GM21786 (cell line): ENCODE results near the gene CXCL3.
"Not testable (repeated sequence)": the region's sequence is repeated elsewhere in the genome, so short reads cannot be mapped to it uniquely, and the experiment has no call there.

Source experiments
- ATAC-seq: cut with Tn5 transposase; IDR thresholded peaks from one replicate; pipeline ENCODE4 v1.9.1; 2021; ENCODE audit not compliant: unreplicated experiment

The CXCL3 gene

DNA sequence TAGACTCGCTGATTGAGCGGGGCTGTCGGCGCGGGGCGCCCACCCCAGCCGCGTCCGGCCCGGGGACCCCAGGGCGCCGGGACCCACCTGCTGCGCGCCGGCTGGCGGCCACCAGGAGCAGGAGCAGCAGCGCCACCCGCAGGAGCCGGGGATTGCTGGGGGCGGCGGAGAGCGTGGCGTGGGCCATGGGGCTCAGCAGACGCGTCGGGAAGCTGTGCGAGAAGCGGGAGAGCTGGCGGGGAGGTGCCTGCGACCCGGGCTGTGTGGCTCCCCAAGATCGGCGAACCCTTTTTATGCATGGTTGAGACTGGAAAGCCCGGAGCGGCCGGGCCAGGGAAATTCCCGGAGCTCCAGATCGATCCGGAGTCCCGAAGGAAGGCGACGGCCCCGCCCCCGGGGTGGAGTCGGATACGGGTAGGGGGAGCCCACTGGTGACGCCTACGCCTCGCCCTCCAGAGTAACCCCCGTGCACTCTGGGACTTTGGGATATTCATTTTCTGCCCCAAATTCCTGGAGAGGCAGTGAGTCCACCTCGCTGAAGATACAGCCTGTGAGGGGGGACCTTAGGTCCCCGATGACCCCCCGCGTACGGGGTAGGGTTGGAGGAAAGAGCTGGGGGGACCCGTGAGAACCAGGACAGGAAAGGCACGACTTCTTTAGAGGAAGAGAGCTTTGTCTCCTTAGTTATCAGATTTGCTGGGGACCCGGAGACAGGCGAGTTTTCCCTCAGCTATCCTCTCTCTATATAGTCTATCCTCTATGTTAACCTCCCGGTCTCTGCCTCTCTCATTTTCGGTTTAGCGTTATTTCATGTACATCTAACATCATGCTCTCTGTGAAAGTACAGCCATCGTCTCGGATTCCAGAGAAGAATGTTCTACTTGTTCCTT, at the start of gene CXCL3:
Gene CXCL3 (minus strand): TSS at position 265 of the 890 bp plus-strand sequence. CDS start 78 bp downstream, at position 187.
- ATAC-seq = peak; percentile 53

- ATAC-seq = no peak
Measured at GRCh38 chr4:74087481-74087880, 49.0 kb upstream of the CXCL3 start.

- no peak for ATAC-seq
Measured at GRCh38 chr4:74085669-74086068, 47.2 kb upstream of the CXCL3 start.

GRCh38 chr4:74084984-74085383, 46.5 kb upstream of the CXCL3 start:
- no peak for ATAC-seq

GRCh38 chr4:74083546-74083945, 45.1 kb upstream of the CXCL3 start:
- no peak for ATAC-seq

DNA sequence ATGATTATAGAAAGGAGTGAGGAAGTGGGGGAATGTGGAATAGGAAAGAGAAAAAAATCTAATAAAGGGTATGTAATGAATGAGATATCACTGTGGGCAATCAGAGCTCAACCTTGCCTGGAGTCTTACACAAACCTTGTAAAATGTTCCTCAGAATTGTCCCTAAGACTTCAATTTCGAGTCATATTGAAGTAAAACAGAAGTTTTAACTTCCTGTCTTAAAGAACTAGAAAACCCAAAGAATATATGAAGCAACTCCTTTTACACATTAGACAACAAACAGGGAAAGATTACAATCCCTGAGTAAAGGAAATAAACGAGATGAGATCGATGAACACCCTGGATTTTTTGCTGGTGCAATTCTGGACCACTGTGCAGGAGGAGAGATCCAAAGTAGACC, 42.5 kb upstream of the CXCL3 start:
- ATAC-seq = no peak

DNA sequence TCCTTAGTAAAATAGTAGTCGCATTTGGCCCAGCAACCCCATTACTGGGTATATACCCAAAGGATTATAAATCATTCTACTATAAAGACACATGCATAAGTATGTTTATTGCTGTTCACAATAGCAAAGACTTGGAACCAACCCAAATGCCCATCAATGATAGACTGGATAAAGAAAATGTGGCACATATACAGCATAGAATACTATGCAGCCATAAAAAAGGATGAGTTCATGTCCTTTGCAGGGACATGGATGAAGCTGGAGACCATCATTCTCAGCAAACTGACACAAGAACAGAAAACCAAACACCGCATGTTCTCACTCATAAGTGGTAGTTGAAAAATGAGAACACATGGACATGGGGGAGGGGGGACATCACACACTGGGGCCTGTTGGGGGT, 41.9 kb upstream of the CXCL3 start:
- ATAC-seq = not testable (repeated sequence)

DNA sequence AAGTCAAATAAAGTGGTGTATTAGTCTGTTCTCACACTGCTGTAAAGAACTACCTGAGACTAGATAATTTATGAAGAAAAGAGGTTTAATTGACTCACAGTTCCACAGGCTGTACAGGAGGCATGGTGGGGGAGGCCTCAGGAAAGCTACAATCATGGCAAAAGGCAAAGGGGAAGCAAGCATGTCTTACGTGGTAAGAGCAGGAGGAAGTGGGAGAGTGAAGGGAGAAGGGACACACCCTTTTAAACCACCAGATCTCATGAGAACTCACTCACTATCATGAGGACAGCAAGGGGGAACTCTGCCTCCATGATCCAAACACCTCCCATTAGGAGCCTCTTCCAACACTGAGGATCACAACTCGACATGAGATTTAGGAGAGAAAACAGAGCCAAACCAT, 40.5 kb upstream of the CXCL3 start:
- not testable (repeated sequence) for ATAC-seq

DNA sequence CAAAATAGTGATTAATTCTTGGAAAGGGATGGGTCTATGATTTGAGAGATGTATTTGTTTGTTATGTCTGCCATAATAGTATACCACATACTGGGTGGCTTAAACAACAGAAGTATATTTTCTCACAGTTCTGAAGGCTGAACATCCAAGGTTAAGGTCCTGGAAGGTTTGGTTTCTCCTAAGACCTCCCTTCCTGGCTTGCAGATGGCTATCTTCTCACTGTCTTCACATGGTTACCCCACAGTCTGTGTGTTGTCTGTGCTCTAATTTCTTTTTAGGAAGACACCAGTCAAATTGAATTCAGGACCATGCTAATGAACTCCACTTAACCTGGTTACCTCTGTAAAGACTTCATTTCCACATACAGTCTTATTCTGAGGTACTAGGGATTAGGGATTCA, 34.9 kb upstream of the CXCL3 start:
- ATAC-seq = no peak

DNA sequence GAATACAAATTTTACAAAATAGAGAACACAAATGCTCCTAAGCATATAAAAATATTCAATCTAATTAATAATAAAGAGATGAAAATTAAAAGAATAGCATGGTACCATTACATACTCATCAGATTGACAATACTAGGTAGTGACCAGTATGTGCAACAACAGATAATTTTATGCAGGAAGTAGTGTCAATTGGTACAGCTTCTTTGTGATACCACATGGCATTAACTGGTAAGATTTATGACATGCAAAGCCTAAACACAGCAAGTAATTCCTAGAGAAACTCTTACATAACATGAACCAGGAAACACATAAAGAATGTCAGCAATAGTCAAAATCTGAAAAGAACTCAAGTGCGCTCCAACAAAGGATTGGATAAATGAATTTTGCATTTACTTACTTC, 34.2 kb upstream of the CXCL3 start:
- ATAC-seq = no peak

GRCh38 chr4:74067586-74067985, 29.1 kb upstream of the CXCL3 start:
- no peak for ATAC-seq

DNA sequence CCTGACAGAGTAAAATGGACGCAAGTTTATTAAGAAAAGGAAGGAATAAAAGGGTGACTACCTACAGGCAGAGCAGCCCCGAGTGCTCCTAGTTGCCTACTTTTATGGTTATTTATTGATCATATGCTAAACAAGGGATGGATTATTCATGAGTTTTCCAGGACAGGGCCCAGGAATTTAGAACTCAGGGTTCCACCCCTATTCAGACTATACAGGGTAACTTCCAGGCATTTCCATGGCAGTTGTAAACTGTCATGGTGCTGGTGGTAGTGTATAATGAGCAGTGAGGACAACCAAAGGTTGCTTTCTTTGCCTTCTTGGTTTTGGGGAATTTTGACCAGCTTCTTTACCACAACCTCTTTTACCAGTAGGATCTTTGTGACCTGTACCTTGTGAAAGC, 27.7 kb upstream of the CXCL3 start:
- no peak for ATAC-seq

DNA sequence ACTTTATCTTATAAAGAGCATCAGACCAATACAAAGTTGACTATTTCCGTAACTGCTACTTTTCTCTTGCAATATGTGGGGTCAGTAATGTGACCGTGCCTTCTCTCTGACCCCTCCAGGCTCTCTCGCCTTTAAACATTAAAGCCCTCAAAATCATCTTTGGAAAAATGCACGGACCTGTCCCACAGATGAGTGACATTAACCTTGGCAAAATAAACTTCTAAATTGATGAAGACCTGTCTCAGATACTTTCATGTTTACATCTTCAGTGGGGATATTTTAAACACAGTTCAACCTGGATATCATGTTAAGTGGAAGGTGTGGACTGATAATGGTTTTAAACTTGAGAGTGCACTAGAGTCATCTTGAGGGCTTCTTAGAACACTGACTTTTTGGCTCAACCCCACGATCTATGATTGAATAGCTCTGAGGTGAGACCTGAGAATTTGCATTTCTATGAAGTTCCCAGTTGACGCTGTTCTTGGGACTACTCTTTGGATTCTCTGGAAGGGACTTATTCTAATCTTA, 26.7 kb upstream of the CXCL3 start:
- ATAC-seq = no peak

- ATAC-seq = no peak
Measured at GRCh38 chr4:74063859-74064258, 25.4 kb upstream of the CXCL3 start.

GRCh38 chr4:74062953-74063352, 24.5 kb upstream of the CXCL3 start:
- ATAC-seq = no peak

GRCh38 chr4:74061430-74061829, 22.9 kb upstream of the CXCL3 start:
- no peak for ATAC-seq

DNA sequence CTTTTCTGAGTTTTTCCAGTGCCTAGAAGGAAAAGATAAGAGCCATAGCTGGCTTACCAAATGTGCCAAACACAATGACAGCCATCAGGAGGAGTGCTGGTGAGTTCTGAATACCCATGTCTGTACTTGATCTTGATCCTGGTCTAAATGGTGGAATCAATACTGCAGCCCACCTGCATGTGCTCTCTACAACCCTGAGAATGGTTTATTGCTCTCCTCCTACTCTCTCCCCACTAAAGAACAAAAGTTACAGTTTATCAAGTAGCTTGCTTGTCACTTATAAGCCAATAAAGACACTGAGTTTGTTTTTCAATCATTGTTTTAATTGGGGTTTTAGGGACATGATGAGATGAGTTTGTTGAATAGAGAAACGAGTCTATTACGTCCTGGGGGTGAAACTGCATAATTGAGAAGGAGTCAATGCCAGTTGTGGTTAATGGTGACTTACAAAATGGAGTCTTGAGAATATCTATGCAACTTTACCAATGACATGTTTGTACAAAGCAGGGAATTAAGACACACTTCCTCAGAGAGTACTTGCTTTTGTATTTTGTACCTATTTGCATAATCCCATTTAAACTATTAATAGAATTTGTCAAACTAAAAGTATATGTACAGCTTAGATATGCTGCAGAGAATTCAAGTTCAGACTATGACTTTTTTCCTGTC, 20.8 kb upstream of the CXCL3 start:
- no peak for ATAC-seq

GRCh38 chr4:74058048-74058651, 19.7 kb upstream of the CXCL3 start:
- no peak for ATAC-seq

GRCh38 chr4:74057588-74057987, 19.1 kb upstream of the CXCL3 start:
- ATAC-seq = no peak

DNA sequence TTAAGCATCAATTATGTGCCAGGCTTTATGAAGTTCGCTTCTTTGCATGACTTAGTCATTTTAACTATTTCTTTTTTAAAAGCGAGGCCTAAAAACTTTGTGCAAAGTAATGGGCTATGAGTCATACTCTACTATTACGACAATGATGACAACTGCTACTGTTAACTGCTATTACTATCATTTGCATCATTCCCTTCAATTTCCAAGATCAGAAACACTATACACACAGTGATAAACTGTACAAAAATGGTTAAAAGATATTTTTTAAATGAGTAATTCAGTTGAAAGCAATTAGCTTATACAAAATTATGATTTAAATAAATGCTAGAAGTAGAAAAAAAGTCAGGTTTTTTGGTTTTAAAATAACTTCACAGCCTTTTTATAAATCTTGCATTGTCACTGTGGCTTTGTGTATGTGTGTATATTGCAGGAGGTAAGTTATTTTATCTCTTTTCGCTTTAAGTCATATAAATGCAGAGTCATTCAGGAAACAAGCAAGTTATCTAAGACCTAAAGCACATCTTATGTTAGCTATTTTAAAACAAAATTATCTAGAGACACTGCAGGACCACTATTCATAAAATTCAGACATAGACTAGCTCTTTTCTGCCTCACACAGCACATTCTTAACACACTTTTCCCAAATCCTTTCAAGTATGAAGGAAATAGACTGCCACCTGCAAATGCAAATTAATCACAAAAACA, 18.5 kb upstream of the CXCL3 start:
- no peak for ATAC-seq
